GM18508 (cell line): ENCODE data around the gene LPAR6.

Experiments
- ATAC-seq: cut with Tn5 transposase; IDR thresholded peaks from one replicate; pipeline ENCODE4 v1.9.1; 2021; ENCODE audit warnings: moderate number of reproducible peaks; ENCODE audit not compliant: insufficient read depth, unreplicated experiment

The LPAR6 gene

DNA sequence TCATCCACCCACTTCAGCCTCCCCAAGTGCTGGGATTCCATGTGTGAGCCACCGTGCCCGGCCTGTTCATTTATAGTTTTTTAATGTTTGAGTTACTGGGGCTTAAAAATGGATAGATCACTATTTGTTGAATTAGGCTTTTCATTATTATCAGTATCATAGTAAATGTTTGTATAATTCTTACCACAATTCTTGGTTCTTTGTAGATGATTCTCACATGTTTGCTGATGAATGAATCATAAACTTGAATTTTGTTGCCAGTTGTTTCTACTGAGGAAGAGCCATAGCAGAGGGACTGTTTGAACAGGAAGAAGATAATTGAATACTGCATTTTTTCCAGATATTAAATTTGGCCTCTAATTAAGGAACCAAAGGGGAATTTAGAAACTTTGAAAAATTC, 2.6 kb upstream of the LPAR6 start:
- ATAC-seq = no peak

DNA sequence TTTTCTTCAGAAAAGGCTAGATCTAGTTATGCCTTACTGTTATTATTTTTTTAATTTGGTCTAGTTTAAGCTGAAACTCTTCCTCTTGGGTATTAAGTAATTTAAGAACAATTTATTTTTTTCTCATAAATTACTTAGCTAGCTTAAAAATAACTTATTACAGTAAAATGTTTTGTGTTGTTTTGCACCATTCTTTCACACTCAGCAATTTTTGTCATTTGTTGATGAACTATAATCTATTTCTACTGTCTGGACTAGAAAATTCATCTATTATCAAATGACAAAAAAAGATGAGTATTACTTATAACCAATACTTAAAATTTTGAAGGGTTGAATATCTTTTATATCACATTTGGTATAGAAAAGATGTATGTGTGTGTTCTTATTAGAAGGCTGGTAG, 1.6 kb upstream of the LPAR6 start:
- ATAC-seq = no peak

DNA sequence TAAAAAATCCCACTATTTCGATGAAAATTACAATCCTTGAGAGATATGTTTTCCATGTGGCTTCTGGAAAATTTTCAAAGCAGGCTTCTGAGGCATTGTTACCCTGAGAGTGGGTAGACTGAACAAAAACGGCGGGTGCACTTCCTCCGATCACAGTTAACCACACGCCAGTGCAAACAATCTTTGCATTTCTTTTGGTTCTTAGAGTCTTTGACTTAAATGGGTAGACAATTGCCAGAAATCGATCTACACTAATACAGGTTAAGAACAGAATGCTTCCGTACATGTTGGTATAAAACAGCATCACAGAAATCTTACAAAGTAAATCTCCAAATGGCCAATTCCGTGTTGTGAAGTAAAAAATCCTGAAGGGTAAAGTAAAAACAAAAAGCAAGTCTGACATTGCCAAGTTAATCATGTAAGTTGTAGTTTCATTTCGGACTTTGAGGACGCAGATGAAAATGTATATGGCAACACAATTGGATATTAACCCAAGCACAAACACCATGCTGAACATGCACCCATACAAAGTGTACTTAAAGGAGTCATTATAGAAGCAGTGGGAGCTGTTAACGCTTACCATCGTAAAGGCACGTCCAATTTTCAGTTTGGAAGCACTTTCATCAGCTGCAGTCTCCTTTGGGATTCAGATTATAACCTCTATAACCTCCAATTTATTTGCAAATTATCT, 927 bp downstream of the LPAR6 start:
- ATAC-seq = no peak

DNA sequence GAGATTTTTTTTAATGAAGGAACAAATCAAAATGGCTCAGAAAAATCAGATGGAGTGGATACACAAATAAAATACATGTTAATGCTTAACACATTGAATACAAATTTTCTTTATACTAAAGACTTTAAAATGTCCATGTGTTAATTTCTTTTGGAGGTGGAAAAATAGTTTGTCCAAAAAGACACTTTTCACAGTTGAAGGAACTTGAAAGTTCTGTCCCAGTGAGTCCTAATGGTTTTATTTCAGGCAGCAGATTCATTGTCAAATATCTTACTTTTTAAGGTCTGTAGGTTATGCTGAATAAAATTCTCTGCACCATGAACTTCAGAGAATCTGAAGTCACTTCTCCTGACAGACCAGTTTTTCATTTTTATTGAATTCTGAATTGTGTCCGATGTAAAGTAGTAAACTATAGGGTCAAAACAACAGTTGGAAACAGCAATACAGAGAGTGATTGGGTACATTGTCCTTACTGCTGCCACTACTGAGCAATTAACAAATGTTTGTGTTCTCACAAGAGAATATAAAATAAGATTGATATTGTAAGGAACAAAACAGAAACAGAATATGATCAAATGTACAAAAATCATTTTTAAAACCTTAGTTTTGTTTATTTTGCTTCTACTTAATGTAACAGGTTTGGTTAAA, 1.6 kb downstream of the LPAR6 start:
- no peak for ATAC-seq

DNA sequence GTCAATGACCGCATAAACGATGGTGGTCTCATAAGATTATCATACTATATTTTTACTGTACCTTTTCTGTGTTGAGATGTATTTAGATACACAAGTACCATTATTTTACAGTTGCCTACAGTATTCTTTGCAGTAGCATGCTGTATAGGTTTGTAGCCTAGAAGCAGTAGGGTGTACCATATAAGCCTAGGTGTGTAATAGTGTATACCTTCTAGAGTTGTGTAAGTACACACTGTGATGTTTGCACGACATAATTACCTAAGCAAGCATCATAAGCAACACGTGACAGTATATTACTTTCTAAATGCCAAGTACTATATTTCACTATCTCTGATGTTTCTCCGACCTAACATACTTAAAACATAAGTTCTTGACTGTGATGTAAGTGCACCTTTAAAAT, 2.7 kb downstream of the LPAR6 start:
- no peak for ATAC-seq

DNA sequence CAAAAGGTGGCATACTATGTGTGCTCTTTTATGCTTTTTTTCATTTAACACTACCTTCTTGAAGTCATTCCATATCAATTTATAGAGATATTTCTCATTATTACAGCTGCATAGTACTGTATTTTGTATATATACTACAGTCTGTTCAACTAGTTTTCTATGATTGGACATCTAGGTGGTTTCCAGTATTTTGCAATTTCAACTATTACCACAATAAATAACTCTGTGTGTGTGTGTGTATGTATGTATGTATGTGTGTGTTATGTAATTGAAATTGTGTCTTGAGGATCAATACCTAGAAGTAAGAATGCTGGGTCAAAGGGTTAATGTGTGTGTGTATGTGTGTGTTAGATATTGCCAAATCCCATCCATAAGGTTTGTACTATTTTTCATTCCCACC, 7.0 kb downstream of the LPAR6 start:
- no peak for ATAC-seq

DNA sequence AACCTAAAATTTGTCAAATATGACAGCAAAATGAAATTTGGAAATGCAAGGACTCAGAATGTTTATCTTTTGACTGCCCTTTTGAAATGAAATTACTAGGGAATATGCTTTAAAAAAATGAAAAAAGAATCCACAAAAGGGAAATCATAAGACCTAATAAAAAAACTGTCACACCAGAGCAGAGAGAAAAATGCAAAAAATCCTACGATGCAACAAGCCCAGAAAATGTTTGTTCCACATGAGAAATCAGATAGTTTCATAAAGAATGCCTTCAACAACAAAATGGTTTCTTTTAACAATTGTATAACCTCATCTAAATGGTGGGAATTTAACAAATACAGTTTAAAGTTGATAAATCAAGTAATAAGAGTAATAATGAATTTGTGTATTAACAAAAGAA, 8.0 kb downstream of the LPAR6 start:
- no peak for ATAC-seq

DNA sequence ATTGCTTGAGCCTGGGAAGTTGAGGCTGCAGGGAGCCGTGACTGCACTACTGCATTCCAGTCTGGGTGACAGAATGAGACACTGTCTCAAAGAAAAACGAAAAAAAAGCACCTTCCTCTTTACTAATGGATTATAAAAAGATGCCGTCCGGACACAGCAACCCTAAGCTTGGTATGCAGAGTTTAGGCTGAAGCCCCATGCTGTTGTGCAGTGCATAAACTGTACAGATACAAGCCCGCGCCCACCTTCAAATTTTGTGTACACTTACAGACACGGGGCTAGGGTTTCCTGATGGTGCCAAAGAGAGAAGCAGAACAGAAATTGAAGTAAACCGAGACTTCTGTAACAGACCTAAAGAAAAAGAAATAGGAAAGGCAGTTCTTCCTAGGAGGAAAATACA, 9.0 kb downstream of the LPAR6 start:
- no peak for ATAC-seq

DNA sequence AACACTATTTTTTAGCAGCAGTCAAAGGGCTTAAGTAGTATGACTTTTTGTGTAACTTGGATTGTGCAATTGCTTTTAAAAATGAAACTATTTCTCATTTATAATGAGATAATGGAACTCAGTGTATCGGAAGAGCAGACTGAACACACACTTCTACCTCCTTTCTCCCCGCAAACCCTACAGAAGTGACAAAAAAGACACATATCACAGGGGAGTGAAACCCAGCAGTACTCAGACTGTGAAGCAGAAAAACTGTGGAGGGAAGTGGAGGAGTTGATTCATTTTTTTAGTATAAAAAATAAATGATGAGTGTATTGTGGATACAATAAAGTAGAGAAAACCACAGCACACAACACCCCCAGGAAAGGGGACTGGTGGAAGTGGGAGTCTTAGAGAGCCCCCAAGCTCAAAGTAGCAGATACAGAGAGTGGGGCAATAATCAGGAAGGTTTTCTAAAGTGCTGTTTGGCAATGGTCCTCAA, 9.7 kb downstream of the LPAR6 start:
- ATAC-seq = no peak

DNA sequence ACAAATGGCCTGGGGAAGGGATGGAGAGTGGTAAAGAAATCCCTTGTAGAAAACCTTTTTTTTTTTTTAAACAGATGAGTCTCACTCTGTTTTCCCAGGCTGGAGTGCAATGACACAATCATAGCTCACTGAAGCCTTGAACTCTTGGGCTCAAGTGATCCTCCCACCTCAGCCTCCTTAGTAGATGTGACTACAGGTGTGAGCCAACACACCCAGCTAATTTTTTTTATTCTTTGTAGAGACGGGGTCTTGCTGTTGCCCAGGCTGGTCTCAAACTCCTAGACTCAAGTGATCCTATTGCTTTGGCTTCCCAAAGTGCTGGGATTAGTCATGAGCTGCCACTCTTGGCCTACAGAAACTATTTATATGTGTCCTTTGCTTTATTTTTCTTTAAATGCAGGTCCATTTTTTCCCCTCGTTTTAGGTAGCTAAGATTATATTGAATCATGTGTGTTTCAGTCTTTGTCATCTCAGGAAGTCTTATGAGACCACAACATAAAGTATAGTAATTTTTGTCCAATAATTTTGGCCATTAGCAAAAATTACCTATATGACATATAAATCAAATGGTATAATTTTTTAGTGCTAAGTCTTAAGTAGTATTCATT, 10.5 kb downstream of the LPAR6 start:
- no peak for ATAC-seq

DNA sequence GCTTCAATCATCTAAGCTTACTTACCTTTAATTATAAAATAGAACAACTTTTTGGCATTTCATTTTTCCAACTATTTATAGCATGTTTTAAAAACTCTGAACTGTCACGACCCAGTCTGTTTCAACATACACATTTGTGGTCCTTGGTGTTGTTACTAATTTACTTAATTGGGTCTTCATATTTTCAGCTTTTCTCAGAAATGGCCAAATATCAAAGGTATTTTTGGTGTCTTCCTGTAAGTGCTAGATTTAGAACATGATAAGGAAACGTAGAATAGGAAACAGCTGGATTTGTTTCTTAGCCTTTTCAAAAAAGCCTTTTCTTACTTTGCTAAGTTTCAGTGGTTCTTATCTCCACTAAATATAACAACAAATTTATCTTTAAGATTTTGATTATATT, 11.4 kb downstream of the LPAR6 start:
- ATAC-seq = no peak

DNA sequence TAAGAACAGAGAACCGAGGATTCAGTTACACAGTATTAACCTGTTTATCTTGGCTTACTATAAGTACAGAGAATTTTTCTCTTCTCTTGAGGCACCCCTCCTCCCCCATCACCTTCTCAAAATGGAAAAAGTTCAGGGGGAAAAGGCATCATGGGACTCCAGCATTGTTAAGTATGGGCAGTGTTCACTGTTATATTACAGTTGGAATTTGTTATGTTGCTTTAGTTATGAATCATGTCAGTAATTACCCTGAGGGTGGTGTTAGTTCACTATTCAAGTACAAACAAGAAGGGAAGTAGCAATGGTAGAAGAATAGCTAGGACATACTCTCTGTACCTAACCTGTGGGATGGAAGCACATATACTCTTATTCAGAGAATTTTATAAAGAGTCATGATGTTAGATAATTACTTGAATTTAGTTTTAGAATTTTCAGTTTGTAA, 12.0 kb downstream of the LPAR6 start:
- no peak for ATAC-seq

DNA sequence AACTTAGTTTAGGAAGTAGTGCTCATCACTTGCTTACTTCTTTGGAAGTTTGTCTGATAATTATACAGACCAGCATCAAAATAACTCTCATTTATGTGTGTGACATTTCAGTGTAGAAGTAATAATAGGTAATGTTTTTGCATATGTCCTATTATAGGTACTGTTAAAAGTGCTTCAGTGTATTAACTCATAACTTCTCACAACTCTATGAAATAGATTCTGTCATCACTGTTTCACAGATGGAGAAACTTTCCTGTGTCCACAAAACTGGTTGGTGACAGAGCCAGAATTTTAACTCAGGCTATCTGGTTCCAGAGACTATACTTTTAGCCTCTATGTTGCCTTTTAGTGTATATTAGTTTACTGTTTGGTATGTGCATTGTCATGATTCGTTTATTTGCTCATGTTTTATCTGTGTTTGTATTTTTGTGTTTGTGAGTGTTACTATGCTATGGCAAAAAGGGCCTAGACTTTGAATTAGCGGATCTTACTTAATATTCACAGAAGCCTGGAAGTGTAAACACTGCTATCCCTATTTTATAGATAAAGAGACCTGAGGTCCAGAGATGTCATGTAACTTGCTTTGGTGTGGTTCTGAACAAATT, 12.7 kb downstream of the LPAR6 start:
- no peak for ATAC-seq

DNA sequence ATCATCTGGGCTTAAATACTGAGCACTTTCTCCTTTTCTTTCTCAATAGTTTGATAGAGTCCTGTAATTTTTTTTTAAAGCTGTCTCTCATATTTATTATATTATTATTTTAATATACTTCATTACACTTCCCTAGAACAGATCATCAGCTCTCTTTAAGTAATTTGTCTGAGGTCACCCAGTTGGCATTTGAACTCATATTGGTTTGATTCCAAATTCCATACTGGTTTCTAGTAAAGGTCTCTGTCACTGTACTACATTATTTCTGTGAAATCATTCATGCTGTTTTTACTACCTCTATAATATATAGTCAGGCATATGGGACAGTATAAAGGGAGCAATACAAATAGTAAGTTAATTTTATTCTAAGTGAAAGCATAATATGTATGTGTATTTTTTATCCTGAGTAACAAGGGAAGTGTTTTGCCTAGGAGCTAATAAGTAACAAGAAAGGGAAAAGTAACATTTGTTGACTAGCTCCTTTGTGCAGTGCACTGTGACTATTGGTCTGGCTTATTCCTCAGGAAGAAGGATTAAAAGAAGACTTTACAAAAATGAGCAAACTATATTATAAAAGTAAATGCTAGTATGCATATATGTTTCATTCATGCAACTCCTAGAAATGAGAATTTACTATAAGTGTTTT, 14.3 kb downstream of the LPAR6 start:
- ATAC-seq = no peak

DNA sequence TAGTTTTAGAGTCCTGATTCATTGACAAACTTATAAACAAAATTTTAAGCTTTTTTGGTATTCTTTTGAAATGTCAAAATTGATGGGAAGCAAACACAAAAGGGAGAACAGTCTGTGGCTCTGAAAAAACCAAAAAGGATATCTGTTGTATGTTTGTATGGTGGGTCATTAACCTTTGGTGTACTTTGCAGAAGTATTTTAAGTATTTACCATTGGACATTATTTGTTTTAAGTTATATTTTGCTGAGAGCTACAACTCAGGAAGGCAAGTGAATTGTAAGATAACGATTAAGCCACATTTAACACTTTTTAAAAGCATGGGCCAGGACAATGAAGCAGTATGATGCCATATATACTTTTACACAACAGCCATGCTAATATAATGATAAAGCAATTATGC, 15.2 kb downstream of the LPAR6 start:
- ATAC-seq = no peak

DNA sequence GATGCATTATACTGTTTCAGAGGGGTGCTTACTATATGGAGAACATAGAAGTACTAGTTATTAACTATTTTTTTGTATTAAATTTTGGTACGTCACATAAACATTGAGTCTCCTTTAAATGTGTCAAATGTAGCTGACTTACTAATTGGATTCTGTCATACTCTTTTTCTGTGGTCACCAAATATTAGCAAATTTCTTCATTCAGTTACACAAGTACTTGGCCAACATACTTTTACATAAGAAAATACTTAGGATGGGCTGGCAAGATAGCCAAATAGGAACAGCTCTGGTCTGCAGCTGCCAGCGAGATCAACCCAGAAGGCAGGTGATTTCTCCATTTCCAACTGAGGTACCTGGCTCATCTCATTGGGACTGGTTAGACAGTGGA, 19.2 kb downstream of the LPAR6 start:
- ATAC-seq = no peak

DNA sequence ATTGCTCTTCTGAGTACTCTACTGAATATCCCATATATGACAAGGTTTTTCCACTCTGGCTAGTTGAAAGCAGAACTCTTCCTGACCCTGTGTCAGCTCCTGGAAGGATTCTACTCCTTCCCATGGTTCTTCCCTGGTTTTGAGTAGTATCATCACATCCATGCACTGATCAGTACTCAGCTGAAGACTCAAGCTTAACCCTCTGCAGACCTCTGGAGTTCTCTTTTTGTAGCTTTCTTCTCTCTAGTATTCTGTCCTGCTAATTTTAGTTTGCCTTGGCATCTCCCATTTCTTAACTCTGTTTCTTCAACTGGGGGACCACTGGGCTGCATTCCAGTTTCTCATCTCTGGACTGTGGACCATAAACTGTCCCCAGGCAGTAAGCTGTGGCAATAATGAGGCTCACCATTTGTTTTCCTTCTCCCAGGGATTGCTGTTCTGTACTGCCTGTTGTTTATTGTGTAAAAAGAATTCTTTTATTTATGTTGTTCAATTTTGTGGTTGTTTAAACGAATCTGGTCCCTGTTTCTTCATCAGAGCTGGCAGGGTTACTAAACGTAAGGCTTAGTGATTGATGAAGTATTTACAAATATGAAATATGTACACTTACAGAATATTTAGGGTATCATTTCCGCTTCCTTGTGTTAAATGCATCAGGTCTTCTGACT, 19.7 kb downstream of the LPAR6 start:
- ATAC-seq = no peak

DNA sequence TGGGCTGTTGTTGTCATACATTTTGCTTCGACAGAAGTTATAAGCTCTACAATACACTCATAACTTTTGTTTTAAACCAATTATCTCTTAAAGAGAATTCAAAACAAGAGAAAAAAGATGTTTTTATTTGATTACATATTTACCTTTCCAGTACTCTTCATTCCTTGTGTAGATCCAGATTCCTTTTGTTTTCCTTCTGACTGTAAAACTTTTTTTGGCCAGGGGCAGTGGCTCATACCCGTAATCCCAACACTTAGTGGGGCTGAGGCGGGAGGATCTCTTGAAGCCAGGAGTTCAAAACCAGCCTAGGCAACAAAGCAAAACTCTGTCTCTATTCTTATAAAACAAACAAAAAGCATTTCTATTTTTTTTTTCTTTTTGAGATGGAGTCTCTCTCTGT, 21.7 kb downstream of the LPAR6 start:
- no peak for ATAC-seq

DNA sequence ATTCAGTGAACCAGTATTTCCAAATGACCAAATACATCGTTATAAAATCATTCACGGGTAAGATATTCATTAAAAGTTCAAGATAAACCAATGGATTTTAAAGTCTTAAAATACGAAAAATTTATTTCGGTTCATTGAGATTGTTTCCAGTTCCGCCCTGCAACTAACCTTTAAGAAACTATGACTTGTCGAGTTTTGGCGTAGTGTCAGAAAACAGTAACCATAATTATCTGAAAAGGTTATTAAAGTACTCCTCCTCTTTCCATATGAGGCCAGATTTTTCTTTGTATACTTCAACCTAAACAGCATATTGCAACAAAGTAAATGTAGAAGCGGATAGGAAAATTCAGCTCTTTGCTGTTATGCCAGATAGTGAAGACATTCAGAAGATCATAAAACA, 26.1 kb downstream of the LPAR6 start:
- no peak for ATAC-seq

DNA sequence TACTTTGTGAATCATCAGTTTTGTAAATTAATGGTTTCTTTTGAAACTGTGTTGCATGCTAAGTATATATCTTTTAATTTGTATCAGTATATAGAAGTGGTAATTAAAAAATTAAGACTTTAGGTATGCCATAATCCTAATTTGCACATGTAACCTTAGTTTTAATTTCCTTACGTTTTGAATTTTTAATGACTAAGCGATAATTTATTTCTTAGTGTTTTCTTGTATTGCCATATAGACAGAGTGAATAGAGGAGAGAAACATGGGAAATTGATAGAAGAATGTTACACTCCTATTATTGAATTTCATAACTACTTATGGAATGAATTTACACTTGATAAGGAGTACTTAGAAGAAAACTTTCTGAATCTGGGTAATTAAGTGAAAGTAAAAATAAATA, 29.5 kb downstream of the LPAR6 start:
- ATAC-seq = no peak
